Measurements from ENCODE around the gene KCNIP4. TPM values are rescaled to one million over a fixed set of nuclear protein-coding genes. Genes with fewer than 3 reads are reported as not detected.

The KCNIP4 gene
- total RNA-seq, 1 donor from 2014 or later, result not detected

DNA sequence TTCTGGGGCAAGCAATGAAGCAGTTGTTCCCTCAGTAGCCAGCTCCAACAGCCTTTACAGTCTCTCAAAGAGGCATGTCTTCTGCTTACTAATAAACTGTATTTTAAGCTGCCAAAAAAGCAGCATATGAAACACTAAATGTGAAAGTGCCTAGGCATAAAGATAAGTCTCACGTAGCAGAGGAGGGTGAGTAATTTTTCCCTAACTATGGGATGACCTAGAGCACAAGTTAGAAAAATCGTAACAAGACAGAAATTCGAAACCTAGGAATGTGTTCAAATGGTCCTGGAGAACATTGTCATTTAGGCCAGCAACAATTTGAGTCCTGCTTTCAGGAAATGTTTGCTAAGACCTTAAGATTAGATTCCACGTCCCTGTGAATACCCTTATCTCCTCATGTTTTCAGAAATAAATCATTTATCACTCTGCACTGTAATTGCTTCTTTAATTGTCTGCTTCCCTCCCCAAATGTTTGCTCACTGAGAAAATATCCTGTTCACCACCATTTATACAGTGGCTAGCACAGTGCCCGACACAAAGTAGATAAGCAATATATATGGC, 222.2 kb downstream of the KCNIP4 start:
- DNase-seq (ENCODE audit: low spot score), result no peak
- H3K4me3 Mint-ChIP-seq, result no peak overlapping the region
- H3K9me3 Mint-ChIP-seq, result no peaks in the 10 kb centered on the region
- H3K27ac Mint-ChIP-seq, result no peak overlapping the region
- no peaks in the 10 kb centered on the region for H3K4me1 Mint-ChIP-seq (ENCODE audit: low read depth)
- no peaks in the 10 kb centered on the region for H3K36me3 Mint-ChIP-seq (ENCODE audit: low read depth)
- intact Hi-C loops (cut with micrococcal nuclease), result no loop called here
- H3K27me3 Mint-ChIP-seq (ENCODE audit: insufficient read depth), result no peaks in the 10 kb centered on the region

DNA sequence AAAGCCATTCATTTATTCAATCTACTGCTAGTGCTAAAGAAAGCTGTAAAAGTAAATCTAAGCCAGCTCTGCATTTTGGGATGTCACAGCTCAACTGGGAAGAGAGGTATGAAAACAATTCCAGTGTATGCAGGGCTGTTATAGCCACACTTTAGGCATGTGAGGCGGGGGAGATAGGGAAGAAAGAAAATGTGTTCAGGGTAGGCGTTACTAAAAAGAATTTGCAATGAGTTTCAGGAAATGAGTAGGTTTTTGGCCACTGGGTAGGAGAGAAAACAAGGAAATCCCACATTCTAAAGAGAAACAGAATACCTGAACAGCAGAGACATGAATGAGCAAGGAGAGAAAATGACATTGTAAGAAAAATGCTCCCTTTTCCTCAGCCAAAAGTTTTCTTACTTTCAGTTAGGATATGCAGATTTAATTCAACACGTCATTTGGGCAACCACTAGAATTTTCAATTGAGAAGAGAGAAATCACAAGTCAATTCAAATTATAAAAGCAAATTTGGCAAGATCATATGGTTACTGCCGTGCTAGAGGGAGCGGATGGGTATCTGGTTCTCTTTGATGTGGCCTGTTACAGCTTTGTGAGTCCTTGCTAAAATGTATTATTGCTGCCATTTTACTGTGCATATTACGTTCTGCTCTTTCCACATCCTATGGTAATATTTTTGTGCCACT, 226.3 kb downstream of the KCNIP4 start:
- intact Hi-C loops (cut with micrococcal nuclease), result no loop called here
- no peaks in the 10 kb centered on the region for H3K9me3 Mint-ChIP-seq
- no peaks in the 10 kb centered on the region for H3K27me3 Mint-ChIP-seq (ENCODE audit: insufficient read depth)
- no peaks in the 10 kb centered on the region for H3K4me1 Mint-ChIP-seq (ENCODE audit: low read depth)
- DNase-seq (ENCODE audit: low spot score), result no peak
- H3K27ac Mint-ChIP-seq, result no peak overlapping the region
- no peak overlapping the region for H3K4me3 Mint-ChIP-seq
- H3K36me3 Mint-ChIP-seq (ENCODE audit: low read depth), result no peaks in the 10 kb centered on the region

DNA sequence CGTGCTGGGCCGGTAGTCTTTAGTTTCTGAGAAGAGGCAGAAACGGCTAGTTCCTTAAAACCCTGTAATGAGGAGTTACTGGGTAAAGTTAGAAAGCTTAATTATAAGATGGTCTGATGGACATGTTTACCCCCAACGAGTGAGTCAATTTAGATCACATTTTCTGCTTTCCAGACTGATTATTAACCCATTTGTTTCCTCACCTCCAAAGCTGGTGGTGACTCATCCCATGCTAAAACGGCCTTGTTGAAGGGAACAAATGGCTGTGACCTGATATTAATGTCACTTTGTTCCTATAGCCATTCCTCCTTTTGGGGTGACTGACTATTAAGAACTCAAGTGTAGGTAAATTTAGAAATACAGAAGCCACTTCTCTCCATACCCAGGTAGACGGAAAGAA, 232.0 kb downstream of the KCNIP4 start:
- no peak for DNase-seq (ENCODE audit: low spot score)
- Mint-ChIP-seq H3K27ac (no peak overlapping the region), H3K4me3 (no peak overlapping the region), H3K9me3 (no peaks in the 10 kb centered on the region), H3K27me3 (ENCODE audit: insufficient read depth) (no peaks in the 10 kb centered on the region), H3K4me1 (ENCODE audit: low read depth) (no peaks in the 10 kb centered on the region), H3K36me3 (ENCODE audit: low read depth) (no peaks in the 10 kb centered on the region)
- intact Hi-C loops (cut with micrococcal nuclease), result no loop called here

DNA sequence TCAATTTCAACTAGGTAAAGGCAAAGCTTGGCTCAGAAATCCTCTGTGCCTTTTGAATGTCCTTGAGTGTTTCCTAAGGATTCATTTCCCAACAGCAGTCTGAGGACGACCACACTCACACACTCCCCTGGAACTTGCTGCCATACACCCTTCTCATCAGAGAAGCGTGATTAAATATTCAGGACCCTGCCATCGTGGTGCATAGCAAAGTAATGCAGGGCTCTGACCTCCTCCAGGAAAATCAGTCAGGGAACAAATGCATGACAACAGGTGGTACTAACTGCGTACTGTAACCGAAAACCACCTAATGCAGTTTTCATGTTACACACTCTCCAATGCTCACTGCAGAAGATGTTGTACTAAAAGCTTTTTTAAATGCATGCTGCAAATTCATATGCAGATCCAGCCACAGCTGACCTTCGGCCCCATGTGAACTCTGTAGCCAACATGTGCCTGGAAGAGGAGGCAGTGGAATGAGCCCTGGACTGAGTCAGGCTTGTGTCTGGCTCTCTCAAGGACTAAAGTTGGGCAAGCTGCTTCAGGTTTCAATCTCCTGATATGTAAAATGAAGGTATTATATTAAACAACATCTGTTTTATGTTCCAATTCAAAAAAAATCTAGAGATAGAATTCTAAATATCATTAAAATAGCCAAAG, 238.3 kb downstream of the KCNIP4 start:
- H3K27ac Mint-ChIP-seq, result no peak overlapping the region
- no peaks in the 10 kb centered on the region for H3K27me3 Mint-ChIP-seq (ENCODE audit: insufficient read depth)
- no peak for DNase-seq (ENCODE audit: low spot score)
- intact Hi-C loops (cut with micrococcal nuclease), result no loop called here
- no peak overlapping the region for H3K4me3 Mint-ChIP-seq
- H3K36me3 Mint-ChIP-seq (ENCODE audit: low read depth), result no peaks in the 10 kb centered on the region
- H3K9me3 Mint-ChIP-seq, result no peaks in the 10 kb centered on the region
- no peaks in the 10 kb centered on the region for H3K4me1 Mint-ChIP-seq (ENCODE audit: low read depth)

DNA sequence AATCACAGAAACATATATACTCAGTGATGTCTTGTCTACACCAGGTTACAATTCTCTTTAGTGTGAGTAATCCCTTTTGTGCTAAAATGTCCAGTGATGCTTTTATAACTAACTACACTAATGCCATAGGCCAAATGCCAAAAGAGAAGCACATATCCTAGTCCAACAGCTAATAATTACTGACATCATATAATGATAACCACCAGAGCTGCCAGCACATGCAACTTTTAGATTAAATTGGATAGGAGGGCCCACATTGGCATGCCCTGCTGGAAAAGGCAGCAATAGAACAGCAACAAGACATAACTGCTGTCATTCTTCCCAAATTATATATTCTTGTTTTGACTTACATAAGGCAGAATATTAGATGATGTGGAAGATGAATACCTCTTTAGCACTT, 238.8 kb downstream of the KCNIP4 start:
- H3K9me3 Mint-ChIP-seq, result no peaks in the 10 kb centered on the region
- no peak overlapping the region for H3K4me3 Mint-ChIP-seq
- no peak overlapping the region for H3K27ac Mint-ChIP-seq
- no peaks in the 10 kb centered on the region for H3K36me3 Mint-ChIP-seq (ENCODE audit: low read depth)
- H3K27me3 Mint-ChIP-seq (ENCODE audit: insufficient read depth), result no peaks in the 10 kb centered on the region
- no peak for DNase-seq (ENCODE audit: low spot score)
- H3K4me1 Mint-ChIP-seq (ENCODE audit: low read depth), result no peaks in the 10 kb centered on the region
- intact Hi-C loops (cut with micrococcal nuclease), result no loop called here

DNA sequence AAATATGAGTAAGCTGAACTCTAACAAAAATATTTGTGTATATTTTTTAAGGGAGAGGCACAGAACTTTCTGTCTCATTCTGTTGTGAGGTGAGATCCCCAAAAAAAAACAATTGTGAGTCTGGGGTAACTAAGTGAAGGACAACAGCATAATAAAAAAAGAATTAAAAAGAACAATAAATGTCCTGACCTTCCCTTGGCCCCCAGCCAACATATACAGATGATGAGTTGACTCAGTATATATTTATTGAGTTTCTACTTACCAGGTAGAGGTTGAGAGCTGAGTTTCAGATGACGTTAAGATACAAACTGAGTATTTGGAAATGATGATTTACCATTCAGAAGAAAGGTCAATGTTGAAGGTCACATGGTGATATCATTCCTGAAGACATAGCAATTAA, 239.5 kb downstream of the KCNIP4 start:
- no peak overlapping the region for H3K4me3 Mint-ChIP-seq
- H3K27me3 Mint-ChIP-seq (ENCODE audit: insufficient read depth), result no peaks in the 10 kb centered on the region
- DNase-seq (ENCODE audit: low spot score), result no peak
- H3K27ac Mint-ChIP-seq, result no peak overlapping the region
- H3K36me3 Mint-ChIP-seq (ENCODE audit: low read depth), result no peaks in the 10 kb centered on the region
- no peaks in the 10 kb centered on the region for H3K9me3 Mint-ChIP-seq
- intact Hi-C loops (cut with micrococcal nuclease), result no loop called here
- H3K4me1 Mint-ChIP-seq (ENCODE audit: low read depth), result no peaks in the 10 kb centered on the region

DNA sequence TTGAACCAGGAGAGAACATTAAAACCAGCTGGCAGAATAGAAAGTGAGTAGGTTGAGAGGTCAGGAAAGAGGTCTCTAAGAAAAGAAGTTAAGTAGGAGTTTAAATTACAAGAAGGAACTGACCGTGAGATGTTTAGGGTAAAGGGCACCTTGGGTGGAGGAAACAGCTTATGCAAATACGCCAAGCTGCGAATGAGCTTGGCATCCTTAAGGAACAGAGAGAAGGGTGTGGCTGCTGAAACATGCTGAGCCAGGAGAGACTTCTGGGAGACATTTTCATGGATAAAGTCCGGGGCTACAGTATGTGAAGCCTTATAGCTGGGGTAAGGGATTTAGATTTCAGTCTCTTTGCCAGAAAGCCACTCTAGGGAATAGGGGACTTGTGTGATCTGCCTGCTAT, 249.1 kb downstream of the KCNIP4 start:
- Mint-ChIP-seq H3K4me3 (no peak overlapping the region), H3K9me3 (no peaks in the 10 kb centered on the region), H3K27ac (no peak overlapping the region), H3K4me1 (ENCODE audit: low read depth) (no peaks in the 10 kb centered on the region), H3K36me3 (ENCODE audit: low read depth) (no peaks in the 10 kb centered on the region), H3K27me3 (ENCODE audit: insufficient read depth) (no peaks in the 10 kb centered on the region)
- intact Hi-C loops (cut with micrococcal nuclease), result no loop called here
- no peak for DNase-seq (ENCODE audit: low spot score)

DNA sequence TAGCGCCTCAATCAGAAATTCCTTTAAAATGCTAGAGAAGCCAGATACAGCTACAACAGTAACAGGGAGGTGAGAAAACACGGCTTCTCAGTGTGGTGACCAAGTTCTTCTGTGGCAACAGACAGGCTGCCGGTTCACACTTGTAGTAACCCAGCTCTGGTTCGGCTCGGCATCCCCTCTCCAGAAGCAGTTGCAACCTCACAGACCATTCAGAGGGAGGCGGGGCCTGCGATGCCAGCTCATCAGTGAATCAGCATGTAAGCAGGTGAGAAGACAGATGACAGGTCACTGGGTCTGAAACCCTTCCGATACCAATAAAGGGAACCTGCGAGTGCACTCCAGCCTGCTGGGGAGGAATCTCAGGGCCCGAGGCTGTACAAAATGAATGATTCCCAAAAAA, 251.0 kb downstream of the KCNIP4 start:
- Mint-ChIP-seq H3K36me3 (ENCODE audit: low read depth) (no peaks in the 10 kb centered on the region), H3K27ac (no peak overlapping the region), H3K9me3 (no peaks in the 10 kb centered on the region), H3K27me3 (ENCODE audit: insufficient read depth) (no peaks in the 10 kb centered on the region), H3K4me3 (no peak overlapping the region), H3K4me1 (ENCODE audit: low read depth) (no peaks in the 10 kb centered on the region)
- DNase-seq (ENCODE audit: low spot score), result no peak
- intact Hi-C loops (cut with micrococcal nuclease), result no loop called here

DNA sequence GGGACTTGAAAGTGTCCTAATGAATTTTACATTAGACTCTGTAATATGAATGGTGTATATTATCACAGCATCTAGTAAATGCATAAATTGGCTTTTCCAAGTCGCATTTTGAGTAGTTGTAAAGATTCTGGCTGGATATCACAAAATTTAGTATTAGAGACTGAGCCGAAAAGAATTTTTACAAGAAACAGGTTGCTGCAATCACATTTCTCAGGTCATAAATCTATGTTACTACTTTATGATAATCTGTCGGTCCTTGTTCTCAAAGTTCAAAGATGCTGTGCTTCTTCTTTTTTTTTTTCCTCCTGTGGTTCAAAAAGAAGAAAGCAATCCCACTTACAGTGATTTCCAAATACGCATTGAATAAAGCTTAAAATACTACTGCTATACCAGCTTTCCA, 253.4 kb downstream of the KCNIP4 start:
- intact Hi-C loops (cut with micrococcal nuclease), result no loop called here
- Mint-ChIP-seq H3K27me3 (ENCODE audit: insufficient read depth) (no peaks in the 10 kb centered on the region), H3K4me3 (no peak overlapping the region), H3K36me3 (ENCODE audit: low read depth) (no peaks in the 10 kb centered on the region), H3K27ac (no peak overlapping the region), H3K9me3 (peaks cover 4% of the 10 kb centered on the region), H3K4me1 (ENCODE audit: low read depth) (no peaks in the 10 kb centered on the region)
- DNase-seq (ENCODE audit: low spot score), result no peak

DNA sequence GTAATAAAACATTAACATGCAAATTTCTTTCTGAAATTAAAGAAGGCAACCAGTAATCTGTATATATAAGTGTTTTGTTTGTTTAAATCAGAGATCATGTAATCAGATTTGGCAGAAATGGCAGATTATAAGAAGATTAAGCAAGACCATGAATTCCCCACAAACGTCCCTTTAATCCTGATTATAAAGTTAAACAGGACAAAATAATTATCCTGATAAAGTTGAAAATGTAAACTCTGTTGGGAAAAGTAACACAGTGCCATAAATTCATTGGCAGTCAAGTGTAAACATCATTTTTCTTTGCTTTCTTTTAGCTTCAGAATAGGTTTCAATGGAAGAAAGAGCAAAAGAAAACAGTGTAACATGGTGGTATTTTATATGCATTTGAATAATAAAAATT, 256.3 kb downstream of the KCNIP4 start:
- no peaks in the 10 kb centered on the region for H3K27me3 Mint-ChIP-seq (ENCODE audit: insufficient read depth)
- intact Hi-C loops (cut with micrococcal nuclease), result no loop called here
- H3K4me1 Mint-ChIP-seq (ENCODE audit: low read depth), result no peaks in the 10 kb centered on the region
- H3K36me3 Mint-ChIP-seq (ENCODE audit: low read depth), result no peaks in the 10 kb centered on the region
- no peak for DNase-seq (ENCODE audit: low spot score)
- peaks cover 5% of the 10 kb centered on the region for H3K9me3 Mint-ChIP-seq
- H3K4me3 Mint-ChIP-seq, result no peak overlapping the region
- H3K27ac Mint-ChIP-seq, result no peak overlapping the region

DNA sequence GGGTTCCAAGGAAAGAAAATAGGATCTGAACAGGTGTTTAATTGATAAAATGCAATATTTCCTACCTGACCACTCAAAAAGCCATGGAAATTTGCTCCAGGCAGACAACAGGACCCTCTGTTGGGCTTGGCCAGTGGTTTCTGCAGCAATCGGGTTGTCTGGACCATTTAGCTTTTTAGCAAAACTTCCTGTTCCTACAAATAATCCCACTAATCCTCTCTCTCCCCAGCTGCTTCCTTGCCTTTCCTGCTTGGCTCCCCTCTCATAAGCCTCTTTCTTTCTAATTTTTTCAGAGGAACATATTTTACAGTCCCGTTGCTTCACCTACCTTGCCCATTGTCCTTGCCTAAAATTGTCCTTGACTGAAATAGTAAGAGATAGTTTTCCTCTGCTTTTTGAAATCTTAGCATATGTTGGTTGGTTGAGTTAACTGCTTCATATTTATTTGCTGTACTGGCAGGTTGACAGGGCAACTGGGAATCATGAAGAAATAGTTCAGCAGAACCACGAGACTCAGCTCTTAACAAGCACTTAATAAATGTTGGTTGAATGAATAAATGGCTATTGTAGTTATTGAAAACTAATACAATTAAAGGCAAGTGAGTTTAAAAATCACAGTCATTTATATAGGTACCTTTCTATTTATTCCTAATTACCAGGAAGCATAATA, 259.8 kb downstream of the KCNIP4 start:
- intact Hi-C loops (cut with micrococcal nuclease), result no loop called here
- H3K36me3 Mint-ChIP-seq (ENCODE audit: low read depth), result no peaks in the 10 kb centered on the region
- H3K27ac Mint-ChIP-seq, result no peak overlapping the region
- no peak for DNase-seq (ENCODE audit: low spot score)
- H3K27me3 Mint-ChIP-seq (ENCODE audit: insufficient read depth), result no peaks in the 10 kb centered on the region
- H3K9me3 Mint-ChIP-seq, result peaks cover 9% of the 10 kb centered on the region
- no peak overlapping the region for H3K4me3 Mint-ChIP-seq
- H3K4me1 Mint-ChIP-seq (ENCODE audit: low read depth), result no peaks in the 10 kb centered on the region

DNA sequence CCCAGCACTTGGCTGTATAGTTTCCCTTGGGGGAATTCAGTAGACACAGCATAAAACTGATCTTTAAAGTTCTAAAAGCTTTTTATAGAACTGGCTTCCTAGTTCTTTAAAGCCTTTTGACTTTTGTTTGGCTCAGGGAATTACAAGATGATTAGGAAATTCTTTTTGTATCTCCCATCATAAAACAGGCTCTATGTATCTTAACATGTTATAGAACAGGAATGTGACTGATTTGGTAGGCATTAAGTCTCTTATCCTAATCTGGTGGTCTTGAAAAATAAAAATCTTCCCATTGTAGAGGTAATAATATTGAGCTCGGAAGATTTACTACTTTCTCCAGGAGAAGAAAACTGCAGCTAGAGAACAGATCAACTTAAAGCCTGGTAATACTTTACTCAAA, 262.7 kb downstream of the KCNIP4 start:
- H3K27me3 Mint-ChIP-seq (ENCODE audit: insufficient read depth), result no peaks in the 10 kb centered on the region
- H3K36me3 Mint-ChIP-seq (ENCODE audit: low read depth), result no peaks in the 10 kb centered on the region
- H3K4me1 Mint-ChIP-seq (ENCODE audit: low read depth), result no peaks in the 10 kb centered on the region
- peaks cover 9% of the 10 kb centered on the region for H3K9me3 Mint-ChIP-seq
- no peak for DNase-seq (ENCODE audit: low spot score)
- intact Hi-C loops (cut with micrococcal nuclease), result no loop called here
- H3K27ac Mint-ChIP-seq, result no peak overlapping the region
- H3K4me3 Mint-ChIP-seq, result no peak overlapping the region

DNA sequence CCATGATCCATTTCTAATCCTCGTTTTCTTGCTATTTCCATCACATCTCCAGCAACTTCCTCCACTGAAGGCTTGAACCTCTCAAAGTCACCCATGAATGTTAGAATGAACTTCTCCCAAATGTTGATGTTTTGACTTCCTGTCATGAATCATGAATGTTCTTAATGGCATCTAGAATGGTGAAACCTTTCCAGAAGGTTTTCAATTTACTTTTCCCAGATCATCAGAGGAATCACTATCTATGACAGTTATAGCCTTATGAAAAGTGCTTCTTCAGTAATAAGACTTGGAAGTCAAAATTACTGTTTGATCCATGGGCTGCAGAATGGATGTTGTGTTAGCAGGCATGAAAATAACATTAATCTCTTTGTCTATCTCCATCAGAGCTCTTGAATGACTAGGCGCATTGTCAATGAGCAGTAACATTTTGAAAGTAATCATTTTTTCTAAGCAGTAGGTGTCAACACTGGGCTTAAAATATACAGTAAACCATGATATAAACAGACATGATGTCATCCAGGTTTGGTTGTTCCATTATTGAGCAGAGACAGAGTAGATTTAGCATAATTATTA, 268.2 kb downstream of the KCNIP4 start:
- intact Hi-C loops (cut with micrococcal nuclease), result no loop called here
- no peak overlapping the region for H3K27ac Mint-ChIP-seq

More for the DNA sequence above, 268.2 kb downstream of the KCNIP4 start:
- DNase-seq (ENCODE audit: low spot score), result no peak
- Mint-ChIP-seq H3K9me3 (no peaks in the 10 kb centered on the region), H3K4me1 (ENCODE audit: low read depth) (no peaks in the 10 kb centered on the region), H3K4me3 (no peak overlapping the region), H3K27me3 (ENCODE audit: insufficient read depth) (no peaks in the 10 kb centered on the region), H3K36me3 (ENCODE audit: low read depth) (no peaks in the 10 kb centered on the region)
